NB4 (cell line): Measurements from ENCODE around the gene ZNF423.

Source experiments
- CTCF ChIP-seq: IDR thresholded peaks from one replicate; pipeline ENCODE4 v1.5.1; 2012; ENCODE audit warnings: low read depth, low read length
- MAX ChIP-seq: IDR thresholded peaks from 2 replicates; pipeline ENCODE4 v1.6.1; 2011; ENCODE audit warnings: low read depth, low read length
- POLR2A ChIP-seq: IDR thresholded peaks from 2 replicates; pipeline ENCODE4 v1.6.1; 2011; ENCODE audit warnings: mild to moderate bottlenecking; ENCODE audit not compliant: insufficient read length; ENCODE audit errors: extremely low read depth

- TF ChIP-seq CTCF (no peak), POLR2A (no peak), MAX (no peak)
Observed at GRCh38 chr16:49809062-49809461, 46.9 kb downstream of the ZNF423 start.
